WERI-Rb-1 (cell line): ENCODE measurements around the gene SCRT2.
"Not testable (repeated sequence)": the region's sequence is repeated elsewhere in the genome, so short reads cannot be mapped to it uniquely, and the experiment has no call there.

Experiments used
- DNase-seq: peaks from one replicate; pipeline ENCODE4 v3.0.0-alpha.2; 2020
- H3K27ac ChIP-seq: fragments of 250-450 bp; sonication (Bioruptor Pico); 2 replicates; pipeline ENCODE4 v1.5.1; 2020; ENCODE audit warnings: mild to moderate bottlenecking, moderate library complexity
- H3K27me3 ChIP-seq: fragments of 250-450 bp; sonication (Bioruptor Pico); 2 replicates; pipeline ENCODE4 v1.5.1; 2021; ENCODE audit warnings: mild to moderate bottlenecking, low read depth, moderate library complexity; ENCODE audit not compliant: insufficient read depth, severe bottlenecking
- H3K36me3 ChIP-seq: fragments of 250-450 bp; sonication (Bioruptor Pico); 2 replicates; pipeline ENCODE4 v1.5.1; 2020; ENCODE audit warnings: mild to moderate bottlenecking, moderate library complexity
- H3K4me3 ChIP-seq: 2 replicates; pipeline ENCODE4 v1.5.1; 2011; ENCODE audit warnings: low read depth, mild to moderate bottlenecking, control low read depth, low read length
- H3K9me3 ChIP-seq: fragments of 250-450 bp; sonication (Bioruptor Pico); 2 replicates; pipeline ENCODE4 v1.5.1; 2021; ENCODE audit warnings: mild to moderate bottlenecking, moderate library complexity; ENCODE audit not compliant: severe bottlenecking
- TF ChIP-seq, protein P1 (sequence below): IDR thresholded peaks from 2 replicates; pipeline ENCODE4 v1.5.1; 2011; ENCODE audit warnings: low read depth, mild to moderate bottlenecking, control low read depth, inconsistent platforms, low read length

Gene SCRT2

DNA sequence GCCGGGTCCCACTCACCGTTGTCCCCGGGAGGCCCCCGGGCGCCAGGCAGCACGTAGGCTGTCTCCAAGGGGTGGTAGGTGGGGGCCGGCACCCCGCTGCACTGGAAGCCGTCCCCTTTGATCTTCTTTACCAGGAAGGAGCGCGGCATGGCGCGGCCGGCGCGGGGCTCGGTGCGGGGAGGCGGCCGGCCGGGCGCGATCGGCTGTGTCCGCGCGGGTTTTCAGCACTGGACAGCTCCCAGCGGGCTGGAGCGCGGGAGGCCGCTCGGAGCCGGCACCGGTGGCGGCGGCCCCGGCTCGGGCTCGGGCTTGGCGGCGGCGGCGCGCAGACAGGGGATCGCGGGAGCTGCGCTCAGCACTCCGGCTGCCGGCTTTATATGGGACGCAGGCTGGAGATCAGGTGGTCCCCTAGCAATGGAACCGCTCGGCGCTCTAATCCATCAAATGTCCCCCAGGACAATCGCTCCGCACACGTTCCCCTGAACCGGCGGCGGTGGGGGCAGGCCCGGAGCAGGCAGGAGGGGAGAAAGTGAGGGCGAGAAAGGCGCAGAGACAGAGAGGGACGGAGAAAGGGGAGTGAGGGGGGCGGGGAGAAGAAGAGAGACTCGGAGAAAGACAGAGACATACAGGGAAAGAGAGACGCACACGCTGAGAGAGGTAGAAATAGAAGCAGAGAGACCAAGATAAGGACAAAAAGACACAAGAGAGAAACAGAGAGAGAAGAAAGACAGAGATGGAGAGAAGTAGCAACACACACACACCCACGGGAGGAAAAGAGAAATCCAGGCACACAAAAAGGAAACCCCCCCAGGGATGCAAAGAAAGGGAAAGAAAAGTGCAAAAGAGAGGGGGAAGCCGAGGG, at the start of gene SCRT2:
Gene SCRT2 (minus strand): TSS at position 350 of the 862 bp plus-strand sequence. CDS start 201 bp downstream, at position 149.
- Histone ChIP-seq H3K9me3 (no peaks in the 10 kb centered on the region), H3K27me3 (no peaks in the 10 kb centered on the region)
- TF ChIP-seq, protein P1, sequence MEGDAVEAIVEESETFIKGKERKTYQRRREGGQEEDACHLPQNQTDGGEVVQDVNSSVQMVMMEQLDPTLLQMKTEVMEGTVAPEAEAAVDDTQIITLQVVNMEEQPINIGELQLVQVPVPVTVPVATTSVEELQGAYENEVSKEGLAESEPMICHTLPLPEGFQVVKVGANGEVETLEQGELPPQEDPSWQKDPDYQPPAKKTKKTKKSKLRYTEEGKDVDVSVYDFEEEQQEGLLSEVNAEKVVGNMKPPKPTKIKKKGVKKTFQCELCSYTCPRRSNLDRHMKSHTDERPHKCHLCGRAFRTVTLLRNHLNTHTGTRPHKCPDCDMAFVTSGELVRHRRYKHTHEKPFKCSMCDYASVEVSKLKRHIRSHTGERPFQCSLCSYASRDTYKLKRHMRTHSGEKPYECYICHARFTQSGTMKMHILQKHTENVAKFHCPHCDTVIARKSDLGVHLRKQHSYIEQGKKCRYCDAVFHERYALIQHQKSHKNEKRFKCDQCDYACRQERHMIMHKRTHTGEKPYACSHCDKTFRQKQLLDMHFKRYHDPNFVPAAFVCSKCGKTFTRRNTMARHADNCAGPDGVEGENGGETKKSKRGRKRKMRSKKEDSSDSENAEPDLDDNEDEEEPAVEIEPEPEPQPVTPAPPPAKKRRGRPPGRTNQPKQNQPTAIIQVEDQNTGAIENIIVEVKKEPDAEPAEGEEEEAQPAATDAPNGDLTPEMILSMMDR = no peak

DNA sequence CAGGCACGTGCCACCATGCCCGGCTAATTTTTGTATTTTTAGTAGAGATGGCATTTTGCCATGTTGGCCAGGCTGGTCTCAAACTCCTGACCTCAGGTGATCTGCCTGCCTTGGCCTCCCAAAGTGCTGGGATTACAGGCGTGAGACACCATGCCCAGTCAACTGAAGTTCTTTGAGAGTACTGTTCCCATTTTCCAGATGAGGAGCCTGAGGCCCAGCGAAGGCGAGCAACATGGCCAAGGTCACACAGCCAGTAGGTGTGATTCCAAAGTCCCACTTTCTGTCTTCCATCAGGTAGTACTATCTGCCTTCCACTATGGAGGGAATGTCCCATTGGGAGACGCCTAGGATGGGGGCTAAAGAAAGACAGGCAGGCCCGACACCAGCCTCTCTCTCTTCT, 49.2 kb upstream of the SCRT2 start:
- not testable (repeated sequence) for DNase-seq, H3K36me3 ChIP-seq, H3K4me3 ChIP-seq, H3K27me3 ChIP-seq, H3K9me3 ChIP-seq, H3K27ac ChIP-seq

More for the DNA sequence above, at the start of gene SCRT2:
- H3K4me3 ChIP-seq = peak within 1 kb of the TSS; percentile 72
- no peaks in the 10 kb centered on the region; the same call in 1 of the 2 replicates for H3K36me3 ChIP-seq
- peak; percentile 47 for DNase-seq
- H3K27ac ChIP-seq = peak within 1 kb of the TSS; percentile 65

- no peak overlapping the region for H3K4me3 ChIP-seq
- DNase-seq = peak; percentile 73
- H3K9me3 ChIP-seq = no peaks in the 10 kb centered on the region
- H3K27ac ChIP-seq = peak overlapping the region; percentile 10; the same call in 1 of the 2 replicates
- TF ChIP-seq, protein P1 = no peak
- no peaks in the 10 kb centered on the region for H3K36me3 ChIP-seq
- no peaks in the 10 kb centered on the region for H3K27me3 ChIP-seq
Measured at GRCh38 chr20:723756-724155, 48.2 kb upstream of the SCRT2 start.

- TF ChIP-seq, protein P1 = no peak
- no peak overlapping the region for H3K4me3 ChIP-seq
- no peaks in the 10 kb centered on the region for H3K36me3 ChIP-seq
- no peaks in the 10 kb centered on the region for H3K9me3 ChIP-seq
- H3K27me3 ChIP-seq = no peaks in the 10 kb centered on the region
- no peak for DNase-seq
- no peak overlapping the region for H3K27ac ChIP-seq
Measured at GRCh38 chr20:722822-723644, 47.4 kb upstream of the SCRT2 start.

DNA sequence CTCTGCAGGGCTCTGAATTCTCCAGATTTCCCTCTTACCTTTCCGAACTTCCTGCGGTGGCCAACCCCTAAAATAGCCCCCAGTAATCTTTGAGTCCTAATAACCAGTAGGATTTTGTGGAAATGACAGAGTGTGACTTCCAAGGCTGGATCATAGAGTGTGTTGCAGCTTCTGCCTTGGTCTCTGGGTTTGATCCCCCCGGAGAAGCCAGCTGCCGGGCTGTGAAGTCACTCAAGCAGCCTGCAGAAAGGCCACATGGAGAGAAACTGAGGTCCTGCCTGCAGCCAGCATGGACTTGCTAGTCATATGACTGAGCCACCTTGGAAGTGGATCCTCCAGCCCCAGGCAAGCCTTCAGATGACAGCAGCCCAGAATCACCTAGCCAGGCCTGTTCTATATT, 46.3 kb upstream of the SCRT2 start:
- TF ChIP-seq, protein P1 = no peak
- no peaks in the 10 kb centered on the region for H3K27me3 ChIP-seq
- no peaks in the 10 kb centered on the region for H3K9me3 ChIP-seq

GRCh38 chr20:719816-720215, 44.2 kb upstream of the SCRT2 start:
- H3K36me3 ChIP-seq = no peaks in the 10 kb centered on the region
- DNase-seq = peak; percentile 43
- no peak overlapping the region for H3K27ac ChIP-seq
- no peaks in the 10 kb centered on the region for H3K27me3 ChIP-seq
- TF ChIP-seq, protein P1 = no peak
- no peak overlapping the region for H3K4me3 ChIP-seq
- H3K9me3 ChIP-seq = no peaks in the 10 kb centered on the region

More for the DNA sequence above, 46.3 kb upstream of the SCRT2 start:
- no peaks in the 10 kb centered on the region for H3K36me3 ChIP-seq
- DNase-seq = no peak
- H3K4me3 ChIP-seq = no peak overlapping the region
- H3K27ac ChIP-seq = no peak overlapping the region
